ENCODE data around the gene PTCSC3.

Gene PTCSC3

DNA sequence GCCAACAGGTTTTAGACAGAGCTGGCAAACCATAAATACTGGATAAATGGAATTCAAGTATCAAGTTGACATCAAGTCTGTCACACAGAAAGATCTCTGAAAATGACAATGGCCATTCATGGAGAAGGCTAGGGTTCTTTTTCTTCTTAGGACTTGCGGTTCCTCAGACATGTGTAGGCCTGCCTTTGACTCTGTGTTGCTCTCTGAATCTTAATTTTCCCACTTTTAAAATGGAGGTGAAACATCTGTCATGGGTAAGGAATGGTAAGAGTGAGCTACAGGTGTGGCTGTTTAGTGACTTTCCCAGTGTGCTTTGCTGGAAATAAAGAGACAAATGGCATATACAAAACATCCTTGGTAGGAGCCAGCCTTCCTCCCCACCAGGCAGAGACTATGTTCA is 79.2 kb downstream of the PTCSC3 start:
- in situ Hi-C loops (cut with MboI; ENCODE audit: low pct_unique_long_range_greater_than_20kb, low sequenced_read_pairs, unreplicated experiment): no loop called here
- no peak for DNase-seq (ENCODE audit: low spot score)
- TF ChIP-seq CTCF (IDR thresholded peaks at IDR 0.05; ENCODE audit: extremely low read depth, insufficient read depth, missing control alignments): no peak

GRCh38 chr14:36096090-36096489 is 80.4 kb downstream of the PTCSC3 start:
- TF ChIP-seq CTCF (IDR thresholded peaks at IDR 0.05; ENCODE audit: extremely low read depth, insufficient read depth, missing control alignments): no peak
- in situ Hi-C loops (cut with MboI; ENCODE audit: low pct_unique_long_range_greater_than_20kb, low sequenced_read_pairs, unreplicated experiment): no loop called here
- no peak for DNase-seq (ENCODE audit: low spot score)

DNA sequence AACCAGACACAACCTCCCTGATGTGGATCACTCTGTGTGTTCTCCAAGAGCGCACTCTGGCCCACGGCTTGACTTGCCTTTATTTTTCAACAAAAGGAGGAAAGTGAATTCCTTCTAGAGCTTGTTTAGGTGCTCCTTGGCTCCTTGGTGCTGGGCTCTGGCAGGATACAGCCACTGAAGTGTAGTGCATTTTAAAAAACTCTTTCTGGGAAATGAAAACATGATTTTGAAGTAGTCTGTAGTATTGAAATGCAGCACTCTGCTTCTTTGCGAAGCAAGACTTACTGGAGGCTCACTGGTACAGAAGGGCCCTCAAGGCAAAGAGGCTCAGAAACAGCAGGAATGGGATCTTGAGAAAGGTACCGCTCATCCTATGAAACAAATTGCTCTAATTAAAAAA is 81.6 kb downstream of the PTCSC3 start:
- TF ChIP-seq CTCF (IDR thresholded peaks at IDR 0.05; ENCODE audit: extremely low read depth, insufficient read depth, missing control alignments): no peak
- DNase-seq (ENCODE audit: low spot score): no peak
- in situ Hi-C loops (cut with MboI; ENCODE audit: low pct_unique_long_range_greater_than_20kb, low sequenced_read_pairs, unreplicated experiment): no loop called here

DNA sequence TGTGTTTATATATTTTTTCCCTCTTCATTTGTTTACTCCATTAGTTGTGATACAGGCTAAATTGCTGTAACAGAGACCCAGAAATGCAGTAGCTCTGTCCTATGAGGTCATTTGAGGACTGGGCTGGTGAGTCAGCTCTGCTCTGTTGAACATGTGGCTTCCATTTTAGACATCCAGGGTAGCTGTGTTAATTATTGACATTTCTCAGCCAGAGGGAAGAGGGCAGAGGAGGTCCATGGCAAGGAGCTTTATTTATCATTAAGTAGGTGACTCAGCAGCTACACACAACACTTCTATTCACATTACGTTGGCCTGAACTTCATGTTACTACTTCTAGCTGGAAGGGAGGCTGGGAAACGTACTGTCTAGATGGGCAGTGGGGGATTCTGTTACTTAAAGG is 85.4 kb downstream of the PTCSC3 start:
- DNase-seq (ENCODE audit: low spot score): no peak
- in situ Hi-C loops (cut with MboI; ENCODE audit: low pct_unique_long_range_greater_than_20kb, low sequenced_read_pairs, unreplicated experiment): no loop called here
- TF ChIP-seq CTCF (IDR thresholded peaks at IDR 0.05; ENCODE audit: extremely low read depth, insufficient read depth, missing control alignments): no peak

- in situ Hi-C loops (cut with MboI; ENCODE audit: low pct_unique_long_range_greater_than_20kb, low sequenced_read_pairs, unreplicated experiment): no loop called here
- TF ChIP-seq CTCF (IDR thresholded peaks at IDR 0.05; ENCODE audit: extremely low read depth, insufficient read depth, missing control alignments): no peak
- DNase-seq (ENCODE audit: low spot score): no peak
These were observed 89.1 kb downstream of the PTCSC3 start for GRCh38 chr14:36087411-36087810.

- no peak for DNase-seq (ENCODE audit: low spot score)
- in situ Hi-C loops (cut with MboI; ENCODE audit: low pct_unique_long_range_greater_than_20kb, low sequenced_read_pairs, unreplicated experiment): no loop called here
- no peak for TF ChIP-seq CTCF (IDR thresholded peaks at IDR 0.05; ENCODE audit: extremely low read depth, insufficient read depth, missing control alignments)
These were observed 89.7 kb downstream of the PTCSC3 start for GRCh38 chr14:36086629-36087395.
